ENCODE results near the gene SERPINB4. TPM values are rescaled to one million over a fixed set of nuclear protein-coding genes. Genes with fewer than 3 reads are reported as not detected.

Gene SERPINB4
- total RNA-seq (2022; extraction: Qiagen RNA extraction) = 0.14 to 0.25 TPM (median 0.19 TPM) in 5 replicates

GRCh38 chr18:63644142-63644541 is at the start of gene SERPINB4:
Gene SERPINB4, minus strand, starts transcription at chr18:63644256. Its CDS starts 679 bp downstream, at chr18:63643577.

GRCh38 chr18:63661750-63662149 is 17.7 kb upstream of the SERPINB4 start, which contains the start of gene SERPINB3:
Gene SERPINB3, minus strand, starts transcription at chr18:63661893. Its CDS starts 677 bp downstream, at chr18:63661216.

Other genes starting within 250 kb of the SERPINB4 start
- gene VPS4B, start 221.8 kb downstream of the SERPINB4 start, total RNA-seq (2022; extraction: Qiagen RNA extraction) = 19.5 to 24.4 TPM (median 20.8 TPM) in 5 replicates
- gene SERPINB5, start 167.3 kb downstream of the SERPINB4 start, total RNA-seq (2022; extraction: Qiagen RNA extraction) = 0.07 to 0.17 TPM (median 0.08 TPM) in 5 replicates
- gene SERPINB12, start 101.9 kb downstream of the SERPINB4 start, total RNA-seq (2022; extraction: Qiagen RNA extraction) = not detected in 5 replicates
- not detected in 5 replicates for gene SERPINB13, start 56.9 kb downstream of the SERPINB4 start, total RNA-seq (2022; extraction: Qiagen RNA extraction)
- 0.06 to 0.17 TPM (median 0.08 TPM) in 5 replicates for gene SERPINB3, start 17.6 kb upstream of the SERPINB4 start, total RNA-seq (2022; extraction: Qiagen RNA extraction)
- 0.07 to 0.13 TPM (median 0.10 TPM) in 3 of 5 replicates, not detected in the others for gene SERPINB11, start 58.7 kb upstream of the SERPINB4 start, total RNA-seq (2022; extraction: Qiagen RNA extraction)
- 1.5 to 2.7 TPM (median 2.3 TPM) in 5 replicates for gene SERPINB7, start 131.2 kb upstream of the SERPINB4 start, total RNA-seq (2022; extraction: Qiagen RNA extraction)
- 0.03 to 0.09 TPM (median 0.05 TPM) in 3 of 5 replicates, not detected in the others for gene SERPINB2, start 243.4 kb upstream of the SERPINB4 start, total RNA-seq (2022; extraction: Qiagen RNA extraction)